GM23338 (cell line): ENCODE data around the gene RNASET2. TPM values are rescaled to one million over a fixed set of nuclear protein-coding genes. Genes with fewer than 3 reads are reported as not detected.

Source experiments
- ATAC-seq: fragments of 200-7000 bp; cut with Tn5 transposase; 3 replicates; pipeline ENCODE4 v1.9.1; 2020
- DNase-seq: peaks from one replicate; pipeline ENCODE4 v3.0.0-alpha.2; 2015; ENCODE audit warnings: low spot score
- H2AFZ ChIP-seq: fragments of 200-600 bp; sonication (generic); 2 replicates; pipeline ENCODE4 v1.8.0; 2016; ENCODE audit warnings: antibody characterized with exemption, mild to moderate bottlenecking, moderate library complexity
- H3F3A ChIP-seq: fragments of 200-600 bp; sonication (generic); replicated peaks from 2 replicates; pipeline ENCODE4 v1.8.0; 2017; ENCODE audit warnings: antibody characterized with exemption, mixed run types, low read depth
- H3K27ac ChIP-seq: fragments of 200-600 bp; sonication (generic); 2 replicates; pipeline ENCODE4 v1.6.1; 2016; ENCODE audit warnings: low read depth
- H3K27me3 ChIP-seq: fragments of 200-600 bp; sonication (generic); 2 replicates; pipeline ENCODE4 v1.8.0; 2016; ENCODE audit warnings: mild to moderate bottlenecking, mixed run types, moderate library complexity; ENCODE audit not compliant: insufficient read depth
- H3K36me3 ChIP-seq: fragments of 200-600 bp; sonication (generic); 2 replicates; pipeline ENCODE4 v1.8.0; 2016; ENCODE audit warnings: mild to moderate bottlenecking; ENCODE audit not compliant: insufficient read depth
- H3K4me1 ChIP-seq: fragments of 200-600 bp; sonication (generic); 2 replicates; pipeline ENCODE4 v1.8.0; 2016; ENCODE audit warnings: mild to moderate bottlenecking, moderate library complexity; ENCODE audit not compliant: insufficient read depth
- H3K4me2 ChIP-seq: fragments of 200-600 bp; sonication (generic); 2 replicates; pipeline ENCODE4 v1.7.1; 2017; ENCODE audit warnings: mixed run types
- H3K4me3 ChIP-seq: fragments of 200-600 bp; sonication (generic); 2 replicates; pipeline ENCODE4 v1.6.1; 2016; ENCODE audit warnings: mixed run types
- H3K79me2 ChIP-seq: fragments of 200-600 bp; sonication (generic); replicated peaks from 2 replicates; pipeline ENCODE4 v1.8.0; 2017; ENCODE audit warnings: mild to moderate bottlenecking; ENCODE audit not compliant: insufficient read depth
- H3K9me2 ChIP-seq: fragments of 200-600 bp; sonication (generic); 2 replicates; pipeline ENCODE4 v1.8.0; 2017; ENCODE audit not compliant: insufficient read depth
- H4K20me1 ChIP-seq: fragments of 200-600 bp; sonication (generic); replicated peaks from 2 replicates; pipeline ENCODE4 v1.8.0; 2017; ENCODE audit warnings: mild to moderate bottlenecking; ENCODE audit not compliant: insufficient read depth
- H3K27ac Mint-ChIP-seq: 2 replicates; pipeline ENCODE4 v1.8.0; 2020; ENCODE audit warnings: inconsistent platforms, mild to moderate bottlenecking, moderate library complexity, mixed read lengths
- H3K27me3 Mint-ChIP-seq: 3 replicates; pipeline ENCODE4 v1.8.0; 2022; ENCODE audit warnings: low read depth, mild to moderate bottlenecking, moderate library complexity, mixed read lengths, inconsistent platforms; ENCODE audit not compliant: insufficient read depth, poor library complexity
- H3K36me3 Mint-ChIP-seq: 3 replicates; pipeline ENCODE4 v1.8.0; 2021; ENCODE audit warnings: low read depth, mild to moderate bottlenecking, inconsistent platforms, moderate library complexity, mixed read lengths
- H3K4me1 Mint-ChIP-seq: 3 replicates; pipeline ENCODE4 v1.8.0; 2020; ENCODE audit warnings: mild to moderate bottlenecking, inconsistent platforms, mixed read lengths
- H3K4me3 Mint-ChIP-seq: 3 replicates; pipeline ENCODE4 v1.8.0; 2021; ENCODE audit warnings: moderate library complexity, mild to moderate bottlenecking, inconsistent platforms, mixed read lengths
- H3K9me3 Mint-ChIP-seq: 3 replicates; pipeline ENCODE4 v1.8.0; 2020; ENCODE audit warnings: moderate library complexity, mild to moderate bottlenecking, inconsistent platforms, mixed read lengths
- CREB1 ChIP-seq: fragments of 250-450 bp; sonication (Bioruptor Pico); IDR thresholded peaks from 2 replicates; pipeline ENCODE4 v1.5.0; 2020; ENCODE audit warnings: low read depth, mild to moderate bottlenecking, moderate library complexity
- CTCF ChIP-seq, 2 experiments: fragments of 200-600 bp in 1 of 2; sonication (generic) in 1 of 2; conservative IDR thresholded peaks; 2 replicates each; pipeline versions ENCODE4 v1.5.1 to v1.6.1; 2016 to 2017; ENCODE audit warnings: antibody characterized with exemption in 2 of 2, low read depth in 2 of 2, mild to moderate bottlenecking in 2 of 2, moderate library complexity in 1 of 2
- EZH2 ChIP-seq: fragments of 200-600 bp; sonication (generic); IDR thresholded peaks from one replicate; pipeline ENCODE4 v1.8.0; 2017; ENCODE audit warnings: antibody characterized with exemption, mild to moderate bottlenecking, low read depth; ENCODE audit not compliant: unreplicated experiment
- EZH2phosphoT487 ChIP-seq: fragments of 200-600 bp; sonication (generic); IDR thresholded peaks from one replicate; pipeline ENCODE4 v1.8.1; 2018; ENCODE audit warnings: antibody characterized with exemption; ENCODE audit not compliant: unreplicated experiment
- JUNB ChIP-seq: IDR thresholded peaks from one replicate; pipeline ENCODE4 v1.6.1; 2016; ENCODE audit warnings: antibody characterized with exemption; ENCODE audit not compliant: unreplicated experiment
- NANOG ChIP-seq: IDR thresholded peaks from 2 replicates; pipeline ENCODE4 v1.6.1; 2016; ENCODE audit warnings: antibody characterized with exemption, borderline replicate concordance
- POLR2AphosphoS5 ChIP-seq: IDR thresholded peaks from 2 replicates; pipeline ENCODE4 v1.6.1; 2016; ENCODE audit warnings: antibody characterized with exemption, low read depth
- STAT1 ChIP-seq: IDR thresholded peaks from one replicate; pipeline ENCODE4 v1.6.1; 2016; ENCODE audit warnings: antibody characterized with exemption; ENCODE audit not compliant: unreplicated experiment
- ZNF331 ChIP-seq: fragments of 250-450 bp; sonication (Bioruptor Pico); IDR thresholded peaks from 2 replicates; pipeline ENCODE4 v1.5.0; 2020; ENCODE audit warnings: low read depth, mild to moderate bottlenecking, moderate library complexity
- polyA plus RNA-seq: library from polyadenylated mRNA; unstranded; fragments of >200 nt; fragmentation: Nextera tagmentation; extraction: Ambion mirVana; gene quantifications from 2 replicates; pipeline ENCODE4 v1.2.1, GENCODE V29; 2016
- total RNA-seq: library from RNA; depleted of rRNA; stranded (reverse); fragments of >200 nt; shearing (Covaris generic); gene quantifications from 2 replicates; pipeline ENCODE4 v1.2.3, GENCODE V29; 2014
- TF ChIP-seq, protein P1 (sequence below): IDR thresholded peaks from 2 replicates; pipeline ENCODE4 v1.6.1; 2016; ENCODE audit warnings: antibody characterized with exemption
- TF ChIP-seq, protein P2 (sequence below): IDR thresholded peaks from one replicate; pipeline ENCODE4 v1.6.1; 2018; ENCODE audit warnings: antibody characterized with exemption; ENCODE audit not compliant: unreplicated experiment

The RNASET2 gene
- total and polyA plus RNA-seq, 2 experiments from 2014 or later = 40.5 to 62.8 TPM

DNA sequence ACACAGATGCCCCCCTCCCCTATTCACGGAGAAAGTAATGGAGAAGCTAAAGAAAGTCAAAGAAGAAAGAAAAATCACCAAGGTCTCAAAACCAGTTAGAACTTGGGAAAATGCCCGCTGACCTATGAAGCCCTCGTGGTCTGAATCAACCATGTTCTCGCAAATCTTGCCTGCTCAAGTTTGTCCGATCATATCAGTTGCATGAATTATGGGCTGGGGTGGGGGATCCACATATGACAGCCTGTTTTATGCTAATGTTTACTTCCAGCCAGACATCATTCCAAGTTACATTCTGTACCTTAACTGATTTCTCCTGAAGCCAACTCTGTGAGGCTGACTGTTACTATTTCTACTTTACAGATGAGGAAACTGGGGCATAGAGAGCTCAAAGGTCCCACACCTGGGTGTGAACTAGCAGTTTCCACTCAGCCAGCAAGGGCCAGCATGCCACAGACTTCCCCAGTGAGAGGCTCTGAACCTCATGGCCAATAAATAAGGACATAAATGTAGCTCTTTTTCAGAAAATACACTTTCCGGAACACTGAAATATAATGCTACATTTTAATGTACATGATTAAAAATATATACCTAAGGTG is 2.1 kb downstream of the RNASET2 start (continued):
- TF ChIP-seq CREB1 (CRISPR knock-in tag) = no peak
- TF ChIP-seq, protein P1, sequence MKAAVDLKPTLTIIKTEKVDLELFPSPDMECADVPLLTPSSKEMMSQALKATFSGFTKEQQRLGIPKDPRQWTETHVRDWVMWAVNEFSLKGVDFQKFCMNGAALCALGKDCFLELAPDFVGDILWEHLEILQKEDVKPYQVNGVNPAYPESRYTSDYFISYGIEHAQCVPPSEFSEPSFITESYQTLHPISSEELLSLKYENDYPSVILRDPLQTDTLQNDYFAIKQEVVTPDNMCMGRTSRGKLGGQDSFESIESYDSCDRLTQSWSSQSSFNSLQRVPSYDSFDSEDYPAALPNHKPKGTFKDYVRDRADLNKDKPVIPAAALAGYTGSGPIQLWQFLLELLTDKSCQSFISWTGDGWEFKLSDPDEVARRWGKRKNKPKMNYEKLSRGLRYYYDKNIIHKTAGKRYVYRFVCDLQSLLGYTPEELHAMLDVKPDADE = no peak
- no peak for TF ChIP-seq STAT1
- TF ChIP-seq EZH2 = no peak
- no peak for TF ChIP-seq NANOG
- TF ChIP-seq JUNB = no peak
- TF ChIP-seq ZNF331 (CRISPR knock-in tag) = no peak
- TF ChIP-seq EZH2phosphoT487 = no peak
- TF ChIP-seq CTCF (conservative IDR thresholded peaks at IDR 0.05; ENCODE audit: low read depth in 2 of 2) = no peak
- TF ChIP-seq, protein P2, sequence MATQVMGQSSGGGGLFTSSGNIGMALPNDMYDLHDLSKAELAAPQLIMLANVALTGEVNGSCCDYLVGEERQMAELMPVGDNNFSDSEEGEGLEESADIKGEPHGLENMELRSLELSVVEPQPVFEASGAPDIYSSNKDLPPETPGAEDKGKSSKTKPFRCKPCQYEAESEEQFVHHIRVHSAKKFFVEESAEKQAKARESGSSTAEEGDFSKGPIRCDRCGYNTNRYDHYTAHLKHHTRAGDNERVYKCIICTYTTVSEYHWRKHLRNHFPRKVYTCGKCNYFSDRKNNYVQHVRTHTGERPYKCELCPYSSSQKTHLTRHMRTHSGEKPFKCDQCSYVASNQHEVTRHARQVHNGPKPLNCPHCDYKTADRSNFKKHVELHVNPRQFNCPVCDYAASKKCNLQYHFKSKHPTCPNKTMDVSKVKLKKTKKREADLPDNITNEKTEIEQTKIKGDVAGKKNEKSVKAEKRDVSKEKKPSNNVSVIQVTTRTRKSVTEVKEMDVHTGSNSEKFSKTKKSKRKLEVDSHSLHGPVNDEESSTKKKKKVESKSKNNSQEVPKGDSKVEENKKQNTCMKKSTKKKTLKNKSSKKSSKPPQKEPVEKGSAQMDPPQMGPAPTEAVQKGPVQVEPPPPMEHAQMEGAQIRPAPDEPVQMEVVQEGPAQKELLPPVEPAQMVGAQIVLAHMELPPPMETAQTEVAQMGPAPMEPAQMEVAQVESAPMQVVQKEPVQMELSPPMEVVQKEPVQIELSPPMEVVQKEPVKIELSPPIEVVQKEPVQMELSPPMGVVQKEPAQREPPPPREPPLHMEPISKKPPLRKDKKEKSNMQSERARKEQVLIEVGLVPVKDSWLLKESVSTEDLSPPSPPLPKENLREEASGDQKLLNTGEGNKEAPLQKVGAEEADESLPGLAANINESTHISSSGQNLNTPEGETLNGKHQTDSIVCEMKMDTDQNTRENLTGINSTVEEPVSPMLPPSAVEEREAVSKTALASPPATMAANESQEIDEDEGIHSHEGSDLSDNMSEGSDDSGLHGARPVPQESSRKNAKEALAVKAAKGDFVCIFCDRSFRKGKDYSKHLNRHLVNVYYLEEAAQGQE = no peak

GRCh38 chr6:166952567-166953486 is 3.5 kb downstream of the RNASET2 start:
- no peaks in the 10 kb centered on the region; the same call in 1 of the 2 replicates for H3K36me3 ChIP-seq
- H3K27ac ChIP-seq = no peak overlapping the region
- H3F3A ChIP-seq = no peaks in the 10 kb centered on the region
- H3K9me2 ChIP-seq = no peaks in the 10 kb centered on the region
- Mint-ChIP-seq H3K27me3 (peaks cover 8% of the 10 kb centered on the region), H3K36me3 (peaks cover 34% of the 10 kb centered on the region), H3K4me3 (no peak overlapping the region), H3K27ac (no peak overlapping the region), H3K4me1 (peaks cover 17% of the 10 kb centered on the region), H3K9me3 (peaks cover 18% of the 10 kb centered on the region)
- H3K4me2 ChIP-seq = no peak overlapping the region
- peaks cover 4% of the 10 kb centered on the region; the same call in 1 of the 2 replicates for H3K27me3 ChIP-seq
- H2AFZ ChIP-seq = no peak overlapping the region
- DNase-seq (no peak), ATAC-seq (no peak)
- peaks cover 16% of the 10 kb centered on the region for H3K4me1 ChIP-seq
- H4K20me1 ChIP-seq = no peaks in the 10 kb centered on the region; the same call in 1 of the 2 replicates
- H3K4me3 ChIP-seq = no peak overlapping the region
- peaks cover 6% of the 10 kb centered on the region; the same call in 1 of the 2 replicates for H3K79me2 ChIP-seq
- TF ChIP-seq POLR2AphosphoS5 = no peak
